A673 (cell line): ENCODE results near the gene SLC22A6.

Experiments used
- CTCF ChIP-seq: fragments of 300-800, 200-600 bp; sonication (generic); conservative IDR thresholded peaks from 2 replicates; pipeline ENCODE4 v1.5.1; 2017; ENCODE audit warnings: low read depth, mild to moderate bottlenecking, antibody characterized with exemption, low read length, moderate library complexity, mixed read lengths
- EZH2 ChIP-seq: fragments of 200-600 bp; sonication (generic); IDR thresholded peaks from 2 replicates; pipeline ENCODE4 v1.6.1; 2017; ENCODE audit warnings: borderline replicate concordance, low read depth, mild to moderate bottlenecking, mixed read lengths, antibody characterized with exemption, low read length; ENCODE audit not compliant: poor library complexity, severe bottlenecking

GRCh38 chr11:62974848-62975522 is 9.8 kb downstream of the SLC22A6 start:
- TF ChIP-seq CTCF (peak; percentile 83), EZH2 (no peak)
